WTC11 (cell line): ENCODE results near the gene NEUROG2. TPM values are rescaled to one million over a fixed set of nuclear protein-coding genes. Genes with fewer than 3 reads are reported as not detected.

Source experiments
- ATAC-seq: fragments of 200-7000 bp; cut with Tn5 transposase; 2 replicates; pipeline ENCODE4 v1.10.0; 2021; ENCODE audit warnings: mild to moderate bottlenecking, moderate library complexity
- CTCF ChIA-PET: fragments of 300-600 bp; sonication (Branson Sonifier 250); formaldehyde crosslinking; loops from one replicate; lab custom pipeline; 2021; ENCODE audit warnings: antibody characterized with exemption; lab: Charles Lee
- POLR2A ChIA-PET: fragments of 350-600 bp; sonication (Branson Sonifier 250); formaldehyde crosslinking; loops from one replicate; lab custom pipeline; 2021; ENCODE audit warnings: antibody characterized with exemption; lab: Charles Lee
- DNase-seq: peaks from one replicate; pipeline ENCODE4 v3.0.0; 2021; ENCODE audit warnings: low spot score
- H3K27ac Mint-ChIP-seq: 2 replicates; pipeline ENCODE4 v1.8.0; 2021; ENCODE audit warnings: mixed read lengths
- H3K27me3 Mint-ChIP-seq: 2 replicates; pipeline ENCODE4 v1.8.0; 2021; ENCODE audit warnings: low read depth, mild to moderate bottlenecking, moderate library complexity, mixed read lengths
- H3K36me3 Mint-ChIP-seq: 2 replicates; pipeline ENCODE4 v1.8.0; 2021; ENCODE audit warnings: mixed read lengths
- H3K4me1 Mint-ChIP-seq: 2 replicates; pipeline ENCODE4 v1.8.0; 2022; ENCODE audit warnings: mixed read lengths
- H3K4me3 Mint-ChIP-seq: 2 replicates; pipeline ENCODE4 v1.8.0; 2021; ENCODE audit warnings: mild to moderate bottlenecking, moderate library complexity, mixed read lengths
- H3K9me3 Mint-ChIP-seq: 2 replicates; pipeline ENCODE4 v1.8.0; 2021; ENCODE audit warnings: mixed read lengths
- ARID4B ChIP-seq: sonication (generic); formaldehyde crosslinking; IDR thresholded peaks from 2 replicates; pipeline ENCODE4 v1.8.0; 2023; ENCODE audit warnings: missing genetic modification reagents, mild to moderate bottlenecking, borderline replicate concordance
- CDX4 ChIP-seq: fragments of 250-450 bp; sonication (Bioruptor Pico); IDR thresholded peaks from 2 replicates; pipeline ENCODE4 v1.9.0; 2021; ENCODE audit warnings: moderate library complexity, mild to moderate bottlenecking, inconsistent platforms, borderline replicate concordance
- E2F5 ChIP-seq: sonication (generic); formaldehyde crosslinking; IDR thresholded peaks from 2 replicates; pipeline ENCODE4 v1.8.1; 2022; ENCODE audit warnings: mild to moderate bottlenecking, moderate library complexity, missing genetic modification reagents
- FOXP1 ChIP-seq: sonication (generic); formaldehyde crosslinking; IDR thresholded peaks from 2 replicates; pipeline ENCODE4 v1.8.0; 2022; ENCODE audit warnings: missing genetic modification reagents, mild to moderate bottlenecking, moderate library complexity, borderline replicate concordance
- GRHL2 ChIP-seq: fragments of 250-450 bp; sonication (Bioruptor Pico); IDR thresholded peaks from 2 replicates; pipeline ENCODE4 v1.8.0; 2022; ENCODE audit warnings: mild to moderate bottlenecking, moderate library complexity; ENCODE audit not compliant: insufficient replicate concordance, severe bottlenecking
- HMGXB4 ChIP-seq: sonication (generic); formaldehyde crosslinking; IDR thresholded peaks from 2 replicates; pipeline ENCODE4 v1.8.1; 2023; ENCODE audit warnings: mild to moderate bottlenecking, moderate library complexity, missing genetic modification reagents
- JUN ChIP-seq: sonication (generic); formaldehyde crosslinking; IDR thresholded peaks from 2 replicates; pipeline ENCODE4 v1.8.0; 2023; ENCODE audit warnings: mild to moderate bottlenecking, missing genetic modification reagents
- MAX ChIP-seq: sonication (generic); formaldehyde crosslinking; IDR thresholded peaks from 2 replicates; pipeline ENCODE4 v1.8.0; 2022; ENCODE audit warnings: mild to moderate bottlenecking, missing genetic modification reagents
- MXD4 ChIP-seq: fragments of 250-450 bp; sonication (Bioruptor Pico); IDR thresholded peaks from 2 replicates; pipeline ENCODE4 v1.8.0; 2021; ENCODE audit warnings: mild to moderate bottlenecking, moderate library complexity, borderline replicate concordance
- MYBL2 ChIP-seq: sonication (generic); formaldehyde crosslinking; IDR thresholded peaks from 2 replicates; pipeline ENCODE4 v1.8.1; 2023; ENCODE audit warnings: mild to moderate bottlenecking, moderate library complexity, missing genetic modification reagents
- NR2C2 ChIP-seq: sonication (generic); formaldehyde crosslinking; IDR thresholded peaks from 2 replicates; pipeline ENCODE4 v1.8.0; 2022; ENCODE audit warnings: mild to moderate bottlenecking, missing genetic modification reagents
- RELA ChIP-seq: sonication (generic); formaldehyde crosslinking; IDR thresholded peaks from 2 replicates; pipeline ENCODE4 v1.8.1; 2022; ENCODE audit warnings: missing genetic modification reagents, mild to moderate bottlenecking, borderline replicate concordance
- SMAD3 ChIP-seq: sonication (generic); formaldehyde crosslinking; IDR thresholded peaks from 2 replicates; pipeline ENCODE4 v1.8.0; 2022; ENCODE audit warnings: missing genetic modification reagents, mild to moderate bottlenecking, borderline replicate concordance
- TCF7 ChIP-seq: sonication (generic); formaldehyde crosslinking; IDR thresholded peaks from 2 replicates; pipeline ENCODE4 v1.8.0; 2022; ENCODE audit warnings: mild to moderate bottlenecking, low read depth, missing genetic modification reagents, moderate library complexity
- TEAD1 ChIP-seq: sonication (generic); formaldehyde crosslinking; IDR thresholded peaks from 2 replicates; pipeline ENCODE4 v1.8.0; 2022; ENCODE audit warnings: mild to moderate bottlenecking, missing genetic modification reagents
- ZNF138 ChIP-seq: sonication (generic); formaldehyde crosslinking; conservative IDR thresholded peaks from 2 replicates; pipeline ENCODE4 v1.8.1; 2022; ENCODE audit warnings: mild to moderate bottlenecking, moderate library complexity, missing genetic modification reagents
- ZNF263 ChIP-seq: sonication (generic); formaldehyde crosslinking; IDR thresholded peaks from 2 replicates; pipeline ENCODE4 v1.8.1; 2022; ENCODE audit warnings: low read depth, mild to moderate bottlenecking, moderate library complexity, missing genetic modification reagents
- ZNF512 ChIP-seq: sonication (generic); formaldehyde crosslinking; IDR thresholded peaks from 2 replicates; pipeline ENCODE4 v1.8.1; 2022; ENCODE audit warnings: missing genetic modification reagents, borderline replicate concordance
- total RNA-seq: library from RNA; stranded (reverse); gene quantifications from 3 replicates; pipeline ENCODE4 v1.2.3, GENCODE V29; 2021

NEUROG2 gene
- total RNA-seq, 1 experiment from 2014 or later, result not detected

GRCh38 chr4:112511093-112511802, 4.7 kb downstream of the NEUROG2 start (continued):
- no peak for TF ChIP-seq HMGXB4 (CRISPR knock-in tag)
- no peak for TF ChIP-seq RELA (CRISPR knock-in tag)
- TF ChIP-seq FOXP1 (CRISPR knock-in tag), result no peak
- no peak for TF ChIP-seq ZNF138
- peak; percentile 60; the same call in 1 of the 2 replicates for TF ChIP-seq SMAD3 (CRISPR knock-in tag)
- no peak for TF ChIP-seq ARID4B (CRISPR knock-in tag)
- TF ChIP-seq ZNF512 (CRISPR knock-in tag), result 0 out of 2 replicates have a peak, but pooled peaks have one; percentile 22
- TF ChIP-seq MYBL2 (CRISPR knock-in tag), result peak; percentile 49; the same call in 1 of the 2 replicates
- no peak for TF ChIP-seq TEAD1 (CRISPR knock-in tag)
- TF ChIP-seq GRHL2 (CRISPR knock-in tag), result no peak
- TF ChIP-seq MAX (CRISPR knock-in tag), result peak; percentile 64; the same call in 1 of the 2 replicates
- no peak for TF ChIP-seq JUN (CRISPR knock-in tag)

- H3K36me3 Mint-ChIP-seq, result no peaks in the 10 kb centered on the region
- no peaks in the 10 kb centered on the region for H3K9me3 Mint-ChIP-seq
- peak; percentile 54 for DNase-seq
- no peak overlapping the region for H3K27ac Mint-ChIP-seq
- ATAC-seq, result peak; percentile 25; the same call in 1 of the 2 replicates
- POLR2A ChIA-PET, result interaction anchor here (1.4 kb wide), 1 partner anchor 11 kb away, joined by 3 read pairs; no protein-coding TSS in a partner anchor
- peaks cover 46% of the 10 kb centered on the region for H3K4me1 Mint-ChIP-seq
- CTCF ChIA-PET, result interaction anchor here (0.6 to 5.6 kb wide), 7 partner anchors 10 to 783 kb away, joined by 3 to 91 read pairs (median 3); no protein-coding TSS in a partner anchor
- peaks cover 100% of the 10 kb centered on the region for H3K27me3 Mint-ChIP-seq
- H3K4me3 Mint-ChIP-seq, result peak overlapping the region; percentile 67
- TF ChIP-seq NR2C2, result no peak
- no peak for TF ChIP-seq MXD4 (CRISPR knock-in tag)
- peak; percentile 36; the same call in 1 of the 2 replicates for TF ChIP-seq FOXP1 (CRISPR knock-in tag)
- no peak for TF ChIP-seq ZNF263 (CRISPR knock-in tag)
- no peak for TF ChIP-seq E2F5 (CRISPR knock-in tag)
- TF ChIP-seq JUN (CRISPR knock-in tag), result no peak
- no peak for TF ChIP-seq CDX4 (CRISPR knock-in tag)
- TF ChIP-seq ZNF512 (CRISPR knock-in tag), result 0 out of 2 replicates have a peak, but pooled peaks have one; percentile 18
- no peak for TF ChIP-seq HMGXB4 (CRISPR knock-in tag)
- TF ChIP-seq TCF7 (CRISPR knock-in tag), result no peak
These were observed 5.5 kb downstream of the NEUROG2 start for GRCh38 chr4:112510291-112511092.
